H9 (cell line): Measurements from ENCODE around the gene CT45A10. TPM values are rescaled to one million over a fixed set of nuclear protein-coding genes. Genes with fewer than 3 reads are reported as not detected.

Experiments
- DNase-seq: peaks from one replicate; pipeline ENCODE4 v3.0.0-alpha.2; 2017
- H2AFZ ChIP-seq: one replicate; pipeline ENCODE4 v1.6.1; 2013; ENCODE audit warnings: mild to moderate bottlenecking, low read length, control low read depth, moderate library complexity
- H2AK5ac ChIP-seq: 2 replicates; pipeline ENCODE4 v1.6.1; 2013; ENCODE audit warnings: low read length, control low read depth, mixed read lengths; ENCODE audit not compliant: insufficient read length
- H2BK120ac ChIP-seq: one replicate; pipeline ENCODE4 v1.6.1; 2013; ENCODE audit warnings: low read depth, mild to moderate bottlenecking, low read length, control low read depth, inconsistent platforms; ENCODE audit not compliant: poor library complexity, severe bottlenecking
- H2BK12ac ChIP-seq: 2 replicates; pipeline ENCODE4 v1.6.1; 2013; ENCODE audit warnings: low read length, control low read depth, mixed read lengths, low read depth; ENCODE audit not compliant: insufficient read length
- H2BK15ac ChIP-seq: 2 replicates; pipeline ENCODE4 v1.6.1; 2013; ENCODE audit warnings: low read depth, low read length, control low read depth
- H2BK20ac ChIP-seq: one replicate; pipeline ENCODE4 v1.6.1; 2013; ENCODE audit warnings: low read depth, mild to moderate bottlenecking, low read length, control low read depth, inconsistent platforms; ENCODE audit not compliant: poor library complexity, severe bottlenecking
- H2BK5ac ChIP-seq: 2 replicates; pipeline ENCODE4 v1.6.1; 2013; ENCODE audit warnings: low read length, control low read depth, mixed read lengths; ENCODE audit not compliant: insufficient read length
- H3K14ac ChIP-seq: 2 replicates; pipeline ENCODE4 v1.6.1; 2013; ENCODE audit warnings: low read length, control low read depth; ENCODE audit not compliant: insufficient read depth
- H3K18ac ChIP-seq: 2 replicates; pipeline ENCODE4 v1.6.1; 2013; ENCODE audit warnings: low read depth, mild to moderate bottlenecking, mixed read lengths, low read length, control low read depth; ENCODE audit not compliant: insufficient read length
- H3K23ac ChIP-seq: 2 replicates; pipeline ENCODE4 v1.6.1; 2013; ENCODE audit warnings: low read length, control low read depth, mixed read lengths, low read depth; ENCODE audit not compliant: insufficient read length
- H3K23me2 ChIP-seq: 2 replicates; pipeline ENCODE4 v1.6.1; 2013; ENCODE audit warnings: low read depth, mild to moderate bottlenecking, mixed read lengths, low read length, control low read depth; ENCODE audit not compliant: insufficient read length, poor library complexity, severe bottlenecking
- H3K27ac ChIP-seq: 2 replicates; pipeline ENCODE4 v1.5.1; 2013; ENCODE audit warnings: low read length, control low read depth, mixed read lengths, low read depth; ENCODE audit not compliant: insufficient read length
- H3K27me3 ChIP-seq: 2 replicates; pipeline ENCODE4 v1.6.1; 2013; ENCODE audit warnings: low read length, control low read depth, inconsistent platforms; ENCODE audit not compliant: insufficient read depth
- H3K4ac ChIP-seq: 2 replicates; pipeline ENCODE4 v1.6.1; 2013; ENCODE audit warnings: low read depth, mild to moderate bottlenecking, control low read depth, inconsistent platforms, low read length, moderate library complexity
- H3K4me1 ChIP-seq: 2 replicates; pipeline ENCODE4 v1.6.1; 2013; ENCODE audit warnings: low read length, control low read depth, inconsistent platforms; ENCODE audit not compliant: insufficient read depth
- H3K4me2 ChIP-seq: 2 replicates; pipeline ENCODE4 v1.6.1; 2013; ENCODE audit warnings: low read length, control low read depth, mixed read lengths; ENCODE audit not compliant: insufficient read length, insufficient read depth
- H3K56ac ChIP-seq: 2 replicates; pipeline ENCODE4 v1.6.1; 2013; ENCODE audit warnings: low read depth, mild to moderate bottlenecking, mixed read lengths, low read length, control low read depth; ENCODE audit not compliant: insufficient read length
- H3K79me1 ChIP-seq: 2 replicates; pipeline ENCODE4 v1.6.1; 2013; ENCODE audit warnings: low read depth, mild to moderate bottlenecking, moderate library complexity, low read length, control low read depth, inconsistent platforms; ENCODE audit not compliant: insufficient read depth, poor library complexity, severe bottlenecking
- H3K79me2 ChIP-seq: 2 replicates; pipeline ENCODE4 v1.6.1; 2013; ENCODE audit warnings: low read length, control low read depth, inconsistent platforms; ENCODE audit not compliant: insufficient read depth
- H3K9ac ChIP-seq: 2 replicates; pipeline ENCODE4 v1.6.1; 2013; ENCODE audit warnings: low read length, control low read depth, mixed read lengths; ENCODE audit not compliant: insufficient read length; ENCODE audit errors: extremely low read depth
- H3K9me3 ChIP-seq: one replicate; pipeline ENCODE4 v1.6.1; 2013; ENCODE audit warnings: low read depth, low read length, inconsistent platforms; ENCODE audit not compliant: control insufficient read depth
- H3T11ph ChIP-seq: one replicate; pipeline ENCODE4 v1.6.1; 2013; ENCODE audit warnings: mild to moderate bottlenecking, low read length, control low read depth, inconsistent platforms
- H4K20me1 ChIP-seq: one replicate; pipeline ENCODE4 v1.6.1; 2013; ENCODE audit not compliant: control insufficient read depth, insufficient read length, insufficient read depth
- H4K5ac ChIP-seq: 2 replicates; pipeline ENCODE4 v1.6.1; 2013; ENCODE audit warnings: low read depth, mild to moderate bottlenecking, mixed read lengths, low read length, control low read depth; ENCODE audit not compliant: insufficient read length
- H4K8ac ChIP-seq: replicated peaks from 2 replicates; pipeline ENCODE4 v1.6.1; 2013; ENCODE audit warnings: low read length, control low read depth, mixed read lengths, low read depth; ENCODE audit not compliant: insufficient read length
- H4K91ac ChIP-seq: 2 replicates; pipeline ENCODE4 v1.6.1; 2013; ENCODE audit warnings: low read depth, mild to moderate bottlenecking, moderate library complexity, mixed read lengths, low read length, control low read depth; ENCODE audit not compliant: insufficient read length
- H3K27ac Mint-ChIP-seq, 3 experiments: 2 replicates in 2 of 3; 3 replicates in 1 of 3; pipeline ENCODE4 v1.8.0; 2020 to 2021; ENCODE audit warnings: mixed read lengths in 3 of 3, mild to moderate bottlenecking in 1 of 3, moderate library complexity in 1 of 3
- H3K27me3 Mint-ChIP-seq: 2 replicates; pipeline ENCODE4 v1.8.0; 2021; ENCODE audit warnings: low read depth, mild to moderate bottlenecking, moderate library complexity, mixed read lengths
- H3K36me3 Mint-ChIP-seq, 3 experiments: 2 replicates in 2 of 3; 3 replicates in 1 of 3; pipeline ENCODE4 v1.8.0; 2020 to 2021; ENCODE audit warnings: low read depth in 3 of 3, mixed read lengths in 3 of 3; ENCODE audit not compliant: insufficient read depth in 1 of 3
- H3K4me1 Mint-ChIP-seq, 2 experiments: 2 replicates each; pipeline ENCODE4 v1.8.0; 2020; ENCODE audit warnings: mixed read lengths in 2 of 2
- H3K4me3 Mint-ChIP-seq, 2 experiments: 2 replicates in 1 of 2; 3 replicates in 1 of 2; pipeline ENCODE4 v1.8.0; 2020 to 2021; ENCODE audit warnings: mild to moderate bottlenecking in 2 of 2, mixed read lengths in 2 of 2, moderate library complexity in 1 of 2
- H3K9me3 Mint-ChIP-seq, 2 experiments: 2 replicates in 1 of 2; 3 replicates in 1 of 2; pipeline ENCODE4 v1.8.0; 2020; ENCODE audit warnings: mild to moderate bottlenecking in 2 of 2, mixed read lengths in 2 of 2, moderate library complexity in 1 of 2
- WGBS: extraction: QIAGEN DNeasy Blood & Tissue Kit; methylation state at CpG from one replicate; pipeline ENCODE4 v1.1.7; 2013; ENCODE audit warnings: missing lambda C conversion rate, low lambda C conversion rate, mixed read lengths; ENCODE audit not compliant: insufficient read length; ENCODE audit errors: extremely low coverage; 5-methylcytosine and 5-hydroxymethylcytosine counted together
- total RNA-seq: library from RNA; stranded (reverse); gene quantifications from 2 replicates; pipeline ENCODE4 v1.2.1, GENCODE V29; 2021
- TF ChIP-seq, protein P1 (sequence below): fragments of 200-600 bp; sonication (generic); conservative IDR thresholded peaks from 3 replicates; pipeline ENCODE4 v1.8.0; 2021; ENCODE audit warnings: antibody characterized with exemption, mild to moderate bottlenecking

The CT45A10 gene
- total RNA-seq, 1 experiment from 2014 or later, result not detected

DNA sequence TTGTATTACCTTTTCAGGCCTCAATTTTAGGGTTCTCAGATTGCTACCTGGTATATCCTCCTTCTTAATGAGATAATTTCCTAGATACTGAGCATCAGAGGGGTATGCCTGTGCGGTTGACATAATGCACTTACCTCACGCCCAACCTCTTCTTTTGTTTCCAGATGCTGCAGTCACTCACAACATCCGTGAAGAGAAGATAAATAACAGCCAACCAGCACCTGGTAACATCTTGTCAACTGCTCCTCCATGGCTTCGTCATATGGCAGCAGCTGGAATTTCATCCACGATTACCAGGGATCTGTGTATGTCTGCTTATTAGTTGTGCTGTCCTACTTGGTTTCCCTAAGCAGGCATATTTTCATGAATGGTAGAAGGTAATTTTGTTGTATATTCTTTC lies 17.0 kb upstream of the CT45A10 start:
- Mint-ChIP-seq H3K4me3 (no peak overlapping the region), H3K9me3 (peaks cover 73 to 98% of the 10 kb centered on the region in 2 experiments), H3K36me3 (peaks cover 0 to 21% (median 0%) of the 10 kb centered on the region in 3 experiments; a peak in 2 of 7 replicates), H3K27me3 (no peaks in the 10 kb centered on the region; the same call in none of the 2 replicates), H3K27ac (no peak overlapping the region), H3K4me1 (no peaks in the 10 kb centered on the region)
- Histone ChIP-seq H3K79me1 (no peaks in the 10 kb centered on the region), H3T11ph (no peak overlapping the region), H3K4ac (no peak overlapping the region), H3K56ac (no peak overlapping the region), H3K14ac (no peak overlapping the region), H2AFZ (no peak overlapping the region), H3K27me3 (no peaks in the 10 kb centered on the region), H4K20me1 (no peaks in the 10 kb centered on the region), H2BK120ac (no peak overlapping the region), H2BK15ac (no peak overlapping the region), H3K9ac (no peak overlapping the region), H3K18ac (no peak overlapping the region), H3K4me2 (no peak overlapping the region), H3K9me3 (peaks cover 90% of the 10 kb centered on the region), H3K23me2 (no peaks in the 10 kb centered on the region), H3K4me1 (no peaks in the 10 kb centered on the region), H4K8ac (no peak overlapping the region), H2BK12ac (no peak overlapping the region), H3K27ac (no peak overlapping the region), H3K79me2 (no peaks in the 10 kb centered on the region), H2AK5ac (no peak overlapping the region), H4K5ac (no peak overlapping the region), H4K91ac (no peak overlapping the region), H2BK20ac (no peak overlapping the region), H2BK5ac (no peak overlapping the region), H3K23ac (no peak overlapping the region)
- no CpG with 5 or more reads among the region's 5 CpGs for WGBS
- no peak for DNase-seq
- TF ChIP-seq, protein P1, sequence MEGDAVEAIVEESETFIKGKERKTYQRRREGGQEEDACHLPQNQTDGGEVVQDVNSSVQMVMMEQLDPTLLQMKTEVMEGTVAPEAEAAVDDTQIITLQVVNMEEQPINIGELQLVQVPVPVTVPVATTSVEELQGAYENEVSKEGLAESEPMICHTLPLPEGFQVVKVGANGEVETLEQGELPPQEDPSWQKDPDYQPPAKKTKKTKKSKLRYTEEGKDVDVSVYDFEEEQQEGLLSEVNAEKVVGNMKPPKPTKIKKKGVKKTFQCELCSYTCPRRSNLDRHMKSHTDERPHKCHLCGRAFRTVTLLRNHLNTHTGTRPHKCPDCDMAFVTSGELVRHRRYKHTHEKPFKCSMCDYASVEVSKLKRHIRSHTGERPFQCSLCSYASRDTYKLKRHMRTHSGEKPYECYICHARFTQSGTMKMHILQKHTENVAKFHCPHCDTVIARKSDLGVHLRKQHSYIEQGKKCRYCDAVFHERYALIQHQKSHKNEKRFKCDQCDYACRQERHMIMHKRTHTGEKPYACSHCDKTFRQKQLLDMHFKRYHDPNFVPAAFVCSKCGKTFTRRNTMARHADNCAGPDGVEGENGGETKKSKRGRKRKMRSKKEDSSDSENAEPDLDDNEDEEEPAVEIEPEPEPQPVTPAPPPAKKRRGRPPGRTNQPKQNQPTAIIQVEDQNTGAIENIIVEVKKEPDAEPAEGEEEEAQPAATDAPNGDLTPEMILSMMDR, result no peak
